ENCODE measurements around the gene TTYH1. TPM values are rescaled to one million over a fixed set of nuclear protein-coding genes. Genes with fewer than 3 reads are reported as not detected.
A peak's percentile ranks its signal among the peaks of the same experiment; 100 is the strongest.

Gene TTYH1
- total RNA-seq, 1 experiment from 2014 or later = 2.9 TPM

GRCh38 chr19:54416695-54417491 lies 1.6 kb downstream of the TTYH1 start:
- Mint-ChIP-seq H3K4me1 (ENCODE audit: low read depth, unreplicated experiment) (peaks cover 13% of the 10 kb centered on the region), H3K4me3 (ENCODE audit: low read depth, unreplicated experiment) (no peak overlapping the region), H3K27ac (ENCODE audit: unreplicated experiment) (no peak overlapping the region), H3K27me3 (ENCODE audit: unreplicated experiment) (peaks cover 52% of the 10 kb centered on the region), H3K36me3 (ENCODE audit: insufficient read depth, unreplicated experiment) (no peaks in the 10 kb centered on the region), H3K9me3 (ENCODE audit: low read depth, unreplicated experiment) (peaks cover 12% of the 10 kb centered on the region)
- CTCF ChIA-PET = no interaction called here
- intact Hi-C loops (cut with micrococcal nuclease; ENCODE audit: unreplicated experiment) = no loop called here
- no TSS peak for BruUV-seq (replicated peaks)
- TF ChIP-seq CTCF (IDR thresholded peaks at IDR 0.05; ENCODE audit: unreplicated experiment) = no peak
- no peak for DNase-seq

- no TSS peak for BruUV-seq (replicated peaks)
- Mint-ChIP-seq H3K4me1 (ENCODE audit: low read depth, unreplicated experiment) (peaks cover 13% of the 10 kb centered on the region), H3K4me3 (ENCODE audit: low read depth, unreplicated experiment) (no peak overlapping the region), H3K27me3 (ENCODE audit: unreplicated experiment) (peaks cover 51% of the 10 kb centered on the region), H3K9me3 (ENCODE audit: low read depth, unreplicated experiment) (peaks cover 12% of the 10 kb centered on the region), H3K27ac (ENCODE audit: unreplicated experiment) (no peak overlapping the region), H3K36me3 (ENCODE audit: insufficient read depth, unreplicated experiment) (no peaks in the 10 kb centered on the region)
- CTCF ChIA-PET = interaction anchor here (0.7 to 2.2 kb wide), 2 partner anchors 12 to 26 kb away, joined by 6 to 17 read pairs; no protein-coding TSS in a partner anchor
- no peak for DNase-seq
- no peak for TF ChIP-seq CTCF (IDR thresholded peaks at IDR 0.05; ENCODE audit: unreplicated experiment)
- intact Hi-C loops (cut with micrococcal nuclease; ENCODE audit: unreplicated experiment) = no loop called here
Observed at GRCh38 chr19:54418030-54418929, 3.0 kb downstream of the TTYH1 start.

- peaks cover 4% of the 10 kb centered on the region for H3K9me3 Mint-ChIP-seq (ENCODE audit: low read depth, unreplicated experiment)
- DNase-seq = no peak
- no peaks in the 10 kb centered on the region for H3K36me3 Mint-ChIP-seq (ENCODE audit: insufficient read depth, unreplicated experiment)
- no TSS peak for BruUV-seq (replicated peaks)
- intact Hi-C loops (cut with micrococcal nuclease; ENCODE audit: unreplicated experiment) = no loop called here
- H3K27me3 Mint-ChIP-seq (ENCODE audit: unreplicated experiment) = peaks cover 51% of the 10 kb centered on the region
- no peak for TF ChIP-seq CTCF (IDR thresholded peaks at IDR 0.05; ENCODE audit: unreplicated experiment)
- no peak overlapping the region for H3K4me3 Mint-ChIP-seq (ENCODE audit: low read depth, unreplicated experiment)
- CTCF ChIA-PET = interaction anchor here (0.7 to 2.2 kb wide), 4 partner anchors 9 to 55 kb away, joined by 3 to 17 read pairs (median 5); no protein-coding TSS in a partner anchor
- H3K4me1 Mint-ChIP-seq (ENCODE audit: low read depth, unreplicated experiment) = peaks cover 13% of the 10 kb centered on the region
- H3K27ac Mint-ChIP-seq (ENCODE audit: unreplicated experiment) = no peak overlapping the region
Observed at GRCh38 chr19:54418930-54419800, 3.9 kb downstream of the TTYH1 start.

- H3K36me3 Mint-ChIP-seq (ENCODE audit: insufficient read depth, unreplicated experiment) = no peaks in the 10 kb centered on the region
- intact Hi-C loops (cut with micrococcal nuclease; ENCODE audit: unreplicated experiment) = no loop called here
- peaks cover 13% of the 10 kb centered on the region for H3K4me1 Mint-ChIP-seq (ENCODE audit: low read depth, unreplicated experiment)
- H3K27ac Mint-ChIP-seq (ENCODE audit: unreplicated experiment) = no peak overlapping the region
- CTCF ChIA-PET = interaction anchor here (0.6 to 2.2 kb wide), 14 partner anchors 8 to 313 kb away, joined by 3 to 17 read pairs (median 5); partner anchors contain the start of genes LENG1 and LENG8
- DNase-seq = no peak
- TF ChIP-seq CTCF (IDR thresholded peaks at IDR 0.05; ENCODE audit: unreplicated experiment) = no peak
- H3K9me3 Mint-ChIP-seq (ENCODE audit: low read depth, unreplicated experiment) = peaks cover 3% of the 10 kb centered on the region
- BruUV-seq (replicated peaks) = no TSS peak
- H3K27me3 Mint-ChIP-seq (ENCODE audit: unreplicated experiment) = peaks cover 52% of the 10 kb centered on the region
- H3K4me3 Mint-ChIP-seq (ENCODE audit: low read depth, unreplicated experiment) = peak overlapping the region; percentile 10
Observed at GRCh38 chr19:54420068-54420382, 4.8 kb downstream of the TTYH1 start.

All from Calu3 (cell line).